ENCODE data around the gene UBE2E1. TPM values are rescaled to one million over a fixed set of nuclear protein-coding genes. Genes with fewer than 3 reads are reported as not detected.

The UBE2E1 gene
- polyA plus RNA-seq, 1 experiment: 134 TPM

DNA sequence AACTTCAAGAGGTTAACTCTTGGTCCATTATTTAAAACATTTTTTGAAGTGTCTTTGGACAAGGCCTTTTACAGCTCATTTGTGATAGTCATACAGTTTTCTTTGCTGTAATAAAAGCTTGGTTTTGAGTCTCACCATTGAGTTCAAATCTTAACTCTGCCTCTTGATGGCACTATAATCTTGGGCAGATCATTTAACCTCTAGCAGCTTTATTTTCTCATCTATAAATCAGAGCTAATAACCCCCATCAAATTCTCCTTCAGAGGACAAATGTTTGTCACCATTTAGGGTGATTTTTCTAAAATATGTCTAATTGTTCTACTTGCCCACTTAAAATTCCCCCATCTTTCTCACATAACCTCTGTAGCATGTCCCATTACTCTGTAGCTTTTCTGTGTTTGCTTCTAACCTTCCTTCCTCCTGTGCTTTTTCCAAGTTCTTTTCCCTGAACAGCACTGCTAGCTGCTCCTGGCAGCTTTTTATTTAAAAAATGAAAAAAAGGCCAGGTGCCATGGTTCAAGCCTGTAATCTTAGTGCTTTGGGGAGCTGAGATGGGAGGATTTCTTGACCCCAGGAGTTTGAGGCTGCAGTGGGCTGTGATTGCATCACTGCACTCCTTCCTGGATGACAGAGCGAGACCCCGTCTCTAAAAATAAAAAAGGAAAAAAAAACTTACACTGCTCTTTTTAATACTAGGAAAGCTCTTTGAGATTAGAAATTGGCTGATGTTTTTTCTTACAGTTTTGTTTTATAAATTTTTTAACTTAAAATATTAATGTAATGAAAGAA lies 28.5 kb downstream of the UBE2E1 start:
- DNase-seq (ENCODE audit: low read depth, low spot score): no peak
- Histone ChIP-seq H3K9me3 (ENCODE audit: control insufficient read depth, insufficient read depth, low read length) (no peaks in the 10 kb centered on the region), H3K4me3 (ENCODE audit: low read depth, low read length) (no peak overlapping the region), H3K27me3 (ENCODE audit: control insufficient read depth, insufficient read depth, low read length) (no peaks in the 10 kb centered on the region), H3K27ac (ENCODE audit: low read depth, low read length) (no peak overlapping the region)
- CTCF ChIA-PET: interaction anchor here (0.6 to 1.6 kb wide), 11 partner anchors 12 to 116 kb away, joined by 3 to 7 read pairs (median 4); no protein-coding TSS in a partner anchor
- POLR2A ChIA-PET: interaction anchor here (0.7 to 1.0 kb wide), 2 partner anchors 82 to 112 kb away, joined by 3 to 5 read pairs; partner anchors contain the start of genes NKIRAS1 and RPL15
- TF ChIP-seq, protein P1, sequence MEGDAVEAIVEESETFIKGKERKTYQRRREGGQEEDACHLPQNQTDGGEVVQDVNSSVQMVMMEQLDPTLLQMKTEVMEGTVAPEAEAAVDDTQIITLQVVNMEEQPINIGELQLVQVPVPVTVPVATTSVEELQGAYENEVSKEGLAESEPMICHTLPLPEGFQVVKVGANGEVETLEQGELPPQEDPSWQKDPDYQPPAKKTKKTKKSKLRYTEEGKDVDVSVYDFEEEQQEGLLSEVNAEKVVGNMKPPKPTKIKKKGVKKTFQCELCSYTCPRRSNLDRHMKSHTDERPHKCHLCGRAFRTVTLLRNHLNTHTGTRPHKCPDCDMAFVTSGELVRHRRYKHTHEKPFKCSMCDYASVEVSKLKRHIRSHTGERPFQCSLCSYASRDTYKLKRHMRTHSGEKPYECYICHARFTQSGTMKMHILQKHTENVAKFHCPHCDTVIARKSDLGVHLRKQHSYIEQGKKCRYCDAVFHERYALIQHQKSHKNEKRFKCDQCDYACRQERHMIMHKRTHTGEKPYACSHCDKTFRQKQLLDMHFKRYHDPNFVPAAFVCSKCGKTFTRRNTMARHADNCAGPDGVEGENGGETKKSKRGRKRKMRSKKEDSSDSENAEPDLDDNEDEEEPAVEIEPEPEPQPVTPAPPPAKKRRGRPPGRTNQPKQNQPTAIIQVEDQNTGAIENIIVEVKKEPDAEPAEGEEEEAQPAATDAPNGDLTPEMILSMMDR (IDR thresholded peaks at IDR 0.05; ENCODE audit: low read depth, low read length): peak; percentile 20; the same call in 1 of the 2 replicates

- Histone ChIP-seq H3K27ac (ENCODE audit: low read depth, low read length) (no peak overlapping the region), H3K4me3 (ENCODE audit: low read depth, low read length) (no peak overlapping the region), H3K9me3 (ENCODE audit: control insufficient read depth, insufficient read depth, low read length) (no peaks in the 10 kb centered on the region), H3K27me3 (ENCODE audit: control insufficient read depth, insufficient read depth, low read length) (no peaks in the 10 kb centered on the region)
- no peak for DNase-seq (ENCODE audit: low read depth, low spot score)
- CTCF ChIA-PET: interaction anchor here (1.1 to 1.6 kb wide), 3 partner anchors 12 to 53 kb away, joined by 3 to 7 read pairs (median 6); no protein-coding TSS in a partner anchor
- POLR2A ChIA-PET: no interaction called here
- TF ChIP-seq, protein P1 (IDR thresholded peaks at IDR 0.05; ENCODE audit: low read depth, low read length): no peak
Measured at GRCh38 chr3:23835087-23835486, 29.3 kb downstream of the UBE2E1 start.

GRCh38 chr3:23835802-23836201 lies 30.0 kb downstream of the UBE2E1 start:
- CTCF ChIA-PET: interaction anchor here (1.3 kb wide), 1 partner anchor 20 kb away, joined by 3 read pairs; no protein-coding TSS in a partner anchor
- H3K9me3 ChIP-seq (ENCODE audit: control insufficient read depth, insufficient read depth, low read length): no peaks in the 10 kb centered on the region
- H3K4me3 ChIP-seq (ENCODE audit: low read depth, low read length): no peak overlapping the region
- POLR2A ChIA-PET: interaction anchor here (0.5 kb wide), 1 partner anchor 10 kb away, joined by 9 read pairs; no protein-coding TSS in a partner anchor
- no peak for DNase-seq (ENCODE audit: low read depth, low spot score)
- no peaks in the 10 kb centered on the region for H3K27me3 ChIP-seq (ENCODE audit: control insufficient read depth, insufficient read depth, low read length)
- no peak overlapping the region for H3K27ac ChIP-seq (ENCODE audit: low read depth, low read length)
- TF ChIP-seq, protein P1 (IDR thresholded peaks at IDR 0.05; ENCODE audit: low read depth, low read length): no peak

- POLR2A ChIA-PET: no interaction called here
Measured at GRCh38 chr3:23836536-23837230, 30.9 kb downstream of the UBE2E1 start.

More at GRCh38 chr3:23836536-23837230, 30.9 kb downstream of the UBE2E1 start:
- no peak overlapping the region for H3K27ac ChIP-seq (ENCODE audit: low read depth, low read length)
- CTCF ChIA-PET: interaction anchor here (1.3 kb wide), 1 partner anchor 19 kb away, joined by 3 read pairs; no protein-coding TSS in a partner anchor
- H3K9me3 ChIP-seq (ENCODE audit: control insufficient read depth, insufficient read depth, low read length): no peaks in the 10 kb centered on the region
- no peak overlapping the region for H3K4me3 ChIP-seq (ENCODE audit: low read depth, low read length)
- no peak for DNase-seq (ENCODE audit: low read depth, low spot score)
- TF ChIP-seq, protein P1 (IDR thresholded peaks at IDR 0.05; ENCODE audit: low read depth, low read length): no peak
- no peaks in the 10 kb centered on the region for H3K27me3 ChIP-seq (ENCODE audit: control insufficient read depth, insufficient read depth, low read length)

Measured in AG04450 (cell line).